ENCODE results near the gene NANP. TPM values are rescaled to one million over a fixed set of nuclear protein-coding genes. Genes with fewer than 3 reads are reported as not detected.

Gene NANP
- polyA plus RNA-seq, 1 donor (not counting 4 experiments of a cell fraction or from before 2014, with no cell fraction given) = 6.6 TPM

GRCh38 chr20:25573288-25574251 lies 50.2 kb downstream of the NANP start:
- H3K9me1 ChIP-seq (ENCODE audit: control insufficient read depth, extremely low read depth, insufficient read depth, low read length) = no peaks in the 10 kb centered on the region
- H3K4me2 ChIP-seq (ENCODE audit: control insufficient read depth, extremely low read depth, insufficient read depth, low read depth, low read length) = no peak overlapping the region
- DNase-seq (ENCODE audit: low read depth, low spot score) = no peak
- no peak overlapping the region for H3K9ac ChIP-seq (ENCODE audit: control insufficient read depth, extremely low read depth, insufficient read depth, low read length)
- no peak overlapping the region for H3K27ac ChIP-seq (ENCODE audit: control insufficient read depth, insufficient read depth, low read length)
- dilution Hi-C loops (cut with MboI; ENCODE audit: extremely low pct_ligation_motif_present, low sequenced_read_pairs) = no loop called here
- no peaks in the 10 kb centered on the region for H3K79me2 ChIP-seq (ENCODE audit: control insufficient read depth, insufficient read depth, low read length)
- H3K4me3 ChIP-seq (ENCODE audit: control insufficient read depth in 2 of 3, extremely low read depth in 1 of 3, insufficient read depth in 2 of 3, low read depth in 1 of 3, low read length in 3 of 3) = no peak overlapping the region
- H4K20me1 ChIP-seq (ENCODE audit: control insufficient read depth, extremely low read depth, insufficient read depth, low read length) = no peaks in the 10 kb centered on the region
- no peaks in the 10 kb centered on the region for H3K9me3 ChIP-seq (ENCODE audit: control insufficient read depth, low read depth, low read length)
- no peaks in the 10 kb centered on the region for H3K36me3 ChIP-seq (ENCODE audit: control insufficient read depth in 2 of 2, extremely low read depth in 1 of 2, insufficient read depth in 2 of 2, low read length in 2 of 2)
- H3K27me3 ChIP-seq (ENCODE audit: control insufficient read depth, extremely low read depth, insufficient read depth, low read length) = no peaks in the 10 kb centered on the region
- TF ChIP-seq EZH2 (IDR thresholded peaks at IDR 0.05; ENCODE audit: low read length) (no peak), CTCF (optimal IDR thresholded peaks at IDR 0.05 in 1 of 3, IDR thresholded peaks at IDR 0.05 in 1 of 3, conservative IDR thresholded peaks at IDR 0.05 in 1 of 3; ENCODE audit: extremely low read depth in 1 of 3, insufficient read depth in 2 of 3, low read length in 3 of 3) (no peak)
- no peak for FAIRE-seq
- no peaks in the 10 kb centered on the region for H3K4me1 ChIP-seq (ENCODE audit: control insufficient read depth, extremely low read depth, insufficient read depth, low read length)
- no peak overlapping the region for H2AFZ ChIP-seq (ENCODE audit: control insufficient read depth, low read length)

- Histone ChIP-seq H3K9me3 (ENCODE audit: control insufficient read depth, low read depth, low read length) (no peaks in the 10 kb centered on the region), H3K36me3 (ENCODE audit: control insufficient read depth in 2 of 2, extremely low read depth in 1 of 2, insufficient read depth in 2 of 2, low read length in 2 of 2) (no peaks in the 10 kb centered on the region), H4K20me1 (ENCODE audit: control insufficient read depth, extremely low read depth, insufficient read depth, low read length) (no peaks in the 10 kb centered on the region), H3K27ac (ENCODE audit: control insufficient read depth, insufficient read depth, low read length) (no peak overlapping the region), H3K27me3 (ENCODE audit: control insufficient read depth, extremely low read depth, insufficient read depth, low read length) (no peaks in the 10 kb centered on the region), H3K9me1 (ENCODE audit: control insufficient read depth, extremely low read depth, insufficient read depth, low read length) (no peaks in the 10 kb centered on the region), H3K79me2 (ENCODE audit: control insufficient read depth, insufficient read depth, low read length) (no peaks in the 10 kb centered on the region), H3K9ac (ENCODE audit: control insufficient read depth, extremely low read depth, insufficient read depth, low read length) (no peak overlapping the region), H3K4me3 (ENCODE audit: control insufficient read depth in 2 of 3, extremely low read depth in 1 of 3, insufficient read depth in 2 of 3, low read depth in 1 of 3, low read length in 3 of 3) (no peak overlapping the region), H2AFZ (ENCODE audit: control insufficient read depth, low read length) (no peak overlapping the region), H3K4me1 (ENCODE audit: control insufficient read depth, extremely low read depth, insufficient read depth, low read length) (no peaks in the 10 kb centered on the region), H3K4me2 (ENCODE audit: control insufficient read depth, extremely low read depth, insufficient read depth, low read depth, low read length) (no peak overlapping the region)
- dilution Hi-C loops (cut with MboI; ENCODE audit: extremely low pct_ligation_motif_present, low sequenced_read_pairs) = no loop called here
- TF ChIP-seq CTCF (optimal IDR thresholded peaks at IDR 0.05 in 1 of 3, IDR thresholded peaks at IDR 0.05 in 1 of 3, conservative IDR thresholded peaks at IDR 0.05 in 1 of 3; ENCODE audit: extremely low read depth in 1 of 3, insufficient read depth in 2 of 3, low read length in 3 of 3) (no peak), EZH2 (IDR thresholded peaks at IDR 0.05; ENCODE audit: low read length) (no peak)
- no peak for DNase-seq (ENCODE audit: low read depth, low spot score)
- FAIRE-seq = no peak
Measured at GRCh38 chr20:25571817-25572216, 52.0 kb downstream of the NANP start.
